H1 (cell line): ENCODE measurements around the gene CCNA2. TPM values are rescaled to one million over a fixed set of nuclear protein-coding genes. Genes with fewer than 3 reads are reported as not detected.

Experiments used
- CTCF ChIA-PET: fragments of 300-600 bp; sonication (Branson Sonifier 250); formaldehyde crosslinking; loops from one replicate; lab custom pipeline; 2021; ENCODE audit not compliant: partially characterized antibody; lab: Charles Lee
- POLR2A ChIA-PET: fragments of 300-600 bp; sonication (Branson Sonifier 250); formaldehyde crosslinking; loops from one replicate; lab custom pipeline; 2021; ENCODE audit warnings: inconsistent platforms; ENCODE audit not compliant: partially characterized antibody; lab: Charles Lee
- DNase-seq, 2 experiments: peaks; one replicate each; pipeline versions ENCODE4 v3.0.0 to v3.0.0-alpha.2; 2010 to 2022; ENCODE audit warnings: low spot score in 2 of 2, low read depth in 1 of 2, mixed read lengths in 1 of 2
- FAIRE-seq: peaks from 2 replicates; lab custom pipeline; 2011; peaks lifted over from hg19 to GRCh38; lab: Jason Lieb, UNC
- H2AFZ ChIP-seq: 2 replicates; pipeline ENCODE4 v1.8.1; 2012; ENCODE audit warnings: low read length, inconsistent platforms
- H2AK5ac ChIP-seq: 2 replicates; pipeline ENCODE4 v1.6.1; 2013; ENCODE audit warnings: low read depth, low read length
- H2BK120ac ChIP-seq: replicated peaks from 2 replicates; pipeline ENCODE3; 2013; ENCODE audit warnings: low read depth, low read length, inconsistent platforms
- H2BK12ac ChIP-seq: 2 replicates; pipeline ENCODE4 v1.6.1; 2013; ENCODE audit warnings: low read depth, low read length
- H2BK15ac ChIP-seq: 2 replicates; pipeline ENCODE4 v1.6.1; 2013; ENCODE audit warnings: low read length
- H2BK20ac ChIP-seq: 2 replicates; pipeline ENCODE4 v1.6.1; 2013; ENCODE audit warnings: low read length
- H2BK5ac ChIP-seq: 2 replicates; pipeline ENCODE4 v1.6.1; 2013; ENCODE audit warnings: low read depth, low read length
- H3K14ac ChIP-seq: 2 replicates; pipeline ENCODE4 v1.6.1; 2013; ENCODE audit warnings: inconsistent platforms; ENCODE audit not compliant: insufficient read length
- H3K18ac ChIP-seq: 2 replicates; pipeline ENCODE4 v1.6.1; 2013; ENCODE audit warnings: low read length; ENCODE audit errors: extremely low read depth
- H3K23ac ChIP-seq: 2 replicates; pipeline ENCODE4 v1.6.1; 2013; ENCODE audit warnings: inconsistent platforms; ENCODE audit not compliant: insufficient read length
- H3K23me2 ChIP-seq: 2 replicates; pipeline ENCODE4 v1.6.1; 2013; ENCODE audit warnings: low read depth, low read length
- H3K27ac ChIP-seq: 2 replicates; pipeline ENCODE4 v1.6.1; 2011; ENCODE audit warnings: low read depth, low read length, inconsistent platforms
- H3K27me3 ChIP-seq, 4 experiments: replicated peaks in 1 of 4; 1 replicate in 1 of 4; 2 replicates in 3 of 4; pipeline versions ENCODE4 v1.6.1 to v1.8.1; 2011 to 2013; ENCODE audit warnings: low read length in 3 of 4, mild to moderate bottlenecking in 3 of 4, inconsistent platforms in 2 of 4, mixed read lengths in 2 of 4, moderate library complexity in 1 of 4; ENCODE audit not compliant: control insufficient read depth in 3 of 4, insufficient read depth in 3 of 4; ENCODE audit errors: extremely low read depth in 1 of 4
- H3K36me3 ChIP-seq, 4 experiments: 2 replicates each; pipeline versions ENCODE4 v1.6.1 to v1.8.1; 2011 to 2013; ENCODE audit warnings: mild to moderate bottlenecking in 4 of 4, low read length in 3 of 4, moderate library complexity in 2 of 4, control low read depth in 1 of 4, inconsistent platforms in 1 of 4; ENCODE audit not compliant: insufficient read depth in 4 of 4, control insufficient read depth in 2 of 4
- H3K4ac ChIP-seq: replicated peaks from 2 replicates; pipeline ENCODE3; 2013; ENCODE audit warnings: low read length, low read depth, mixed read lengths, inconsistent platforms; ENCODE audit not compliant: insufficient read length
- H3K4me1 ChIP-seq, 4 experiments: replicated peaks in 1 of 4; 1 replicate in 1 of 4; 2 replicates in 3 of 4; pipeline versions ENCODE4 v1.6.1 to v1.8.1; 2011 to 2013; ENCODE audit warnings: low read length in 3 of 4, inconsistent platforms in 2 of 4, mixed read lengths in 1 of 4; ENCODE audit not compliant: insufficient read depth in 4 of 4, control insufficient read depth in 3 of 4
- H3K4me2 ChIP-seq, 2 experiments: 2 replicates each; pipeline versions ENCODE4 v1.6.1 to v1.8.1; 2011 to 2013; ENCODE audit warnings: low read depth in 2 of 2, low read length in 2 of 2, control low read depth in 1 of 2, inconsistent platforms in 1 of 2, mild to moderate bottlenecking in 1 of 2; ENCODE audit not compliant: insufficient read depth in 1 of 2
- H3K4me3 ChIP-seq, 4 experiments: fragments of 200-600, 300-600 bp in 1 of 4; sonication (generic), shearing (Covaris generic), sonication (Bioruptor Twin) in 1 of 4; 2 replicates each; pipeline versions ENCODE4 v1.5.1 to v1.8.1; 2011 to 2016; ENCODE audit warnings: low read length in 4 of 4, low read depth in 3 of 4, control low read depth in 2 of 4, inconsistent platforms in 2 of 4, mild to moderate bottlenecking in 2 of 4, mixed read lengths in 1 of 4, moderate library complexity in 1 of 4; ENCODE audit not compliant: insufficient read depth in 2 of 4; ENCODE audit errors: extremely low read depth in 1 of 4
- H3K56ac ChIP-seq: replicated peaks from 2 replicates; pipeline ENCODE3; 2013; ENCODE audit warnings: low read depth, mild to moderate bottlenecking, mixed read lengths, low read length, inconsistent platforms; ENCODE audit not compliant: insufficient read length
- H3K79me1 ChIP-seq: 2 replicates; pipeline ENCODE4 v1.6.1; 2013; ENCODE audit warnings: low read depth, low read length, control low read depth
- H3K79me2 ChIP-seq, 2 experiments: 2 replicates each; pipeline versions ENCODE4 v1.6.1 to v1.8.1; 2012 to 2013; ENCODE audit warnings: low read length in 2 of 2, mild to moderate bottlenecking in 2 of 2, inconsistent platforms in 1 of 2; ENCODE audit not compliant: insufficient read depth in 2 of 2, control insufficient read depth in 1 of 2
- H3K9ac ChIP-seq, 4 experiments: replicated peaks in 1 of 4; 1 replicate in 1 of 4; 2 replicates in 3 of 4; pipeline versions ENCODE4 v1.6.1 to v1.8.1; 2011 to 2013; ENCODE audit warnings: low read depth in 3 of 4, low read length in 3 of 4, control low read depth in 2 of 4, mild to moderate bottlenecking in 2 of 4, moderate library complexity in 2 of 4, inconsistent platforms in 1 of 4; ENCODE audit errors: extremely low read depth in 1 of 4
- H3K9me3 ChIP-seq, 2 experiments: 2 replicates each; pipeline versions ENCODE4 v1.6.1 to v1.8.1; 2012 to 2013; ENCODE audit warnings: mild to moderate bottlenecking in 2 of 2, moderate library complexity in 2 of 2, control low read depth in 1 of 2, inconsistent platforms in 1 of 2, low read depth in 1 of 2, low read length in 1 of 2, mixed read lengths in 1 of 2; ENCODE audit not compliant: insufficient read depth in 2 of 2
- H4K20me1 ChIP-seq, 2 experiments: replicated peaks in 1 of 2; 2 replicates each; pipeline versions ENCODE3 to v1.8.1; 2011 to 2013; ENCODE audit warnings: inconsistent platforms in 2 of 2, low read length in 2 of 2, mild to moderate bottlenecking in 1 of 2; ENCODE audit not compliant: insufficient read depth in 2 of 2, control insufficient read depth in 1 of 2
- H4K5ac ChIP-seq: 2 replicates; pipeline ENCODE4 v1.6.1; 2013; ENCODE audit warnings: low read length, low read depth, mixed read lengths, inconsistent platforms; ENCODE audit not compliant: insufficient read length
- H4K8ac ChIP-seq: 2 replicates; pipeline ENCODE4 v1.8.0; 2013; ENCODE audit warnings: mild to moderate bottlenecking, moderate library complexity, low read length, inconsistent platforms; ENCODE audit not compliant: insufficient read depth; ENCODE audit errors: extremely low read depth
- H4K91ac ChIP-seq: replicated peaks from 2 replicates; pipeline ENCODE3; 2013; ENCODE audit warnings: low read length, mixed read lengths, inconsistent platforms; ENCODE audit not compliant: insufficient read length
- ATF3 ChIP-seq: IDR thresholded peaks from 2 replicates; pipeline ENCODE4 v1.6.1; 2011; ENCODE audit warnings: low read depth, mild to moderate bottlenecking, low read length; ENCODE audit not compliant: insufficient read depth
- EP300 ChIP-seq, 2 experiments: IDR thresholded peaks; 1 replicate in 1 of 2; 2 replicates in 1 of 2; pipeline ENCODE4 v1.6.1; 2011 to 2012; ENCODE audit warnings: low read depth in 2 of 2, low read length in 2 of 2, mild to moderate bottlenecking in 2 of 2, borderline replicate concordance in 1 of 2, inconsistent platforms in 1 of 2, moderate library complexity in 1 of 2
- HDAC2 ChIP-seq, 2 experiments: fragments of 300-600 bp in 1 of 2; sonication (generic) in 1 of 2; IDR thresholded peaks; 2 replicates each; pipeline ENCODE4 v1.6.1; 2011 to 2012; ENCODE audit warnings: low read depth in 2 of 2, low read length in 2 of 2, mild to moderate bottlenecking in 2 of 2, moderate library complexity in 2 of 2, borderline replicate concordance in 1 of 2, inconsistent platforms in 1 of 2
- KDM4A ChIP-seq: IDR thresholded peaks from one replicate; pipeline ENCODE4 v1.7.1; 2012; ENCODE audit warnings: low read depth, mild to moderate bottlenecking, moderate library complexity, low read length, inconsistent platforms; ENCODE audit not compliant: severe bottlenecking
- POU5F1 ChIP-seq: IDR thresholded peaks from 2 replicates; pipeline ENCODE4 v1.6.1; 2011; ENCODE audit warnings: low read depth, mild to moderate bottlenecking, low read length, moderate library complexity
- RAD21 ChIP-seq, 2 experiments: IDR thresholded peaks in 1 of 2; conservative IDR thresholded peaks in 1 of 2; 2 replicates each; pipeline ENCODE4 v1.6.1; 2011; ENCODE audit warnings: low read depth in 2 of 2, low read length in 2 of 2, improper control_type of control experiment in 1 of 2, inconsistent platforms in 1 of 2, mild to moderate bottlenecking in 1 of 2, moderate library complexity in 1 of 2
- RFX5 ChIP-seq: IDR thresholded peaks from 2 replicates; pipeline ENCODE4 v1.6.1; 2011; ENCODE audit warnings: low read depth, low read length, improper control_type of control experiment, borderline replicate concordance
- RNF2 ChIP-seq: fragments of 200-900, 300-1000 bp; sonication (generic); IDR thresholded peaks from 2 replicates; pipeline ENCODE4 v1.7.1; 2016; ENCODE audit warnings: borderline replicate concordance, low read depth, mild to moderate bottlenecking, antibody characterized with exemption, low read length; ENCODE audit not compliant: poor library complexity, severe bottlenecking; ENCODE audit errors: missing control alignments
- USF2 ChIP-seq: IDR thresholded peaks from 2 replicates; pipeline ENCODE4 v1.6.1; 2011; ENCODE audit warnings: low read length, improper control_type of control experiment
- WGBS, 2 experiments: shearing (Covaris generic) in 1 of 2; methylation state at CpG; one replicate each; pipeline versions ENCODE4 v1.1.6 to v1.1.7; 2013 to 2015; ENCODE audit warnings: low lambda C conversion rate in 2 of 2, mixed read lengths in 2 of 2, inconsistent platforms in 1 of 2, low coverage in 1 of 2, missing lambda C conversion rate in 1 of 2; ENCODE audit not compliant: insufficient replicate concordance in 2 of 2, insufficient coverage in 1 of 2, insufficient read length in 1 of 2; ENCODE audit errors: extremely low coverage in 1 of 2, missing lambda C conversion rate in 1 of 2; 5-methylcytosine and 5-hydroxymethylcytosine counted together
- polyA plus RNA-seq, 7 experiments: library from polyadenylated mRNA; depleted of rRNA in 3 of 7; stranded (reverse) in 5 of 7; unstranded in 2 of 7; fragments of >200 nt in 5 of 7; fragments of 200-250 nt in 2 of 7; gene quantifications; 1 replicate in 5 of 7; 2 replicates in 1 of 7; 4 replicates in 1 of 7; pipeline versions ENCODE4 v1.2.1 to v1.2.3, GENCODE V29; 2011 to 2013; ENCODE audit warnings: missing spikeins in 2 of 7, mixed read lengths in 2 of 7
- total RNA-seq: library from RNA; stranded (reverse); fragmentation: NEBNext Ultra II Directional; extraction: Animal tissue kit (Norgen Biotek cat#: 25700); gene quantifications from 2 replicates; pipeline ENCODE4 v1.2.1, GENCODE V29; 2021

CCNA2 gene
- total and polyA plus RNA-seq, 2 of the 8 experiments (the other 6 are each of a cell fraction or from before 2014, with no cell fraction given), result 42.1 to 98.6 TPM

DNA sequence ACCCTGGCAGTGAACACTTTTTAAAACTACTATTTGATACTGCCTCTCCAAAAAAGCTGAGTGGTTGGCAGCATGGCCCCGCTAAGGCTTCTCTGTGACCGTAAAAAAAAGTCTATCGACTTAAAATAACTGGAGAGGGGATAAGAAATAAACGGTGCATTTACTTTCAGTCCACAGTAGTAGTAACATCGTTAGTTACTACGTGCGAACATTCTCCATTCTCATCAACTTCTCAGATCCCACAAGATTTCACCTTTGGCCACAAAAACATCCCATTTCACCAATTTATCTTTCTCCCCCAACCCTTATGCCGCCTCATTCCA, 23.1 kb downstream of the CCNA2 start:
- 0 out of 2 replicates have a peak overlapping the region, but pooled peaks have one; percentile 4 for H2AFZ ChIP-seq
- no peak for TF ChIP-seq RFX5
- no peak for TF ChIP-seq RAD21 (IDR thresholded peaks at IDR 0.05 in 1 of 2, conservative IDR thresholded peaks at IDR 0.05 in 1 of 2; ENCODE audit: low read depth in 2 of 2, low read length in 2 of 2)
- TF ChIP-seq KDM4A, result no peak
- no peak for TF ChIP-seq ATF3
- no peak for TF ChIP-seq USF2
- TF ChIP-seq RNF2, result no peak
- no peak for TF ChIP-seq POU5F1
- TF ChIP-seq HDAC2 (IDR thresholded peaks at IDR 0.05; ENCODE audit: borderline replicate concordance in 1 of 2, low read depth in 2 of 2, low read length in 2 of 2), result no peak
- no peak for TF ChIP-seq EP300 (IDR thresholded peaks at IDR 0.05; ENCODE audit: borderline replicate concordance in 1 of 2, low read depth in 2 of 2, low read length in 2 of 2)

More for the DNA sequence above, 23.1 kb downstream of the CCNA2 start:
- Histone ChIP-seq H3K9ac (peak overlapping the region; percentile 74 to 98 (median 96)), H2BK20ac (no peak overlapping the region), H3K4me2 (peak overlapping the region; percentile 72 to 82), H4K91ac (peak overlapping the region; percentile 31), H2BK15ac (no peak overlapping the region), H3K27me3 (no peaks in the 10 kb centered on the region), H3K9me3 (no peaks in the 10 kb centered on the region), H3K18ac (peak overlapping the region; percentile 93), H3K14ac (no peak overlapping the region), H3K4ac (peak overlapping the region; percentile 40), H3K27ac (peak overlapping the region; percentile 96), H2BK5ac (peak overlapping the region; percentile 72), H2BK120ac (no peak overlapping the region), H3K4me3 (peak overlapping the region; percentile 73 to 98 (median 94)), H2AK5ac (0 out of 2 replicates have a peak overlapping the region, but pooled peaks have one; percentile 61), H2BK12ac (no peak overlapping the region; the same call in 1 of the 2 replicates), H3K56ac (peak overlapping the region; percentile 21), H3K23ac (no peak overlapping the region), H3K4me1 (peaks cover 5 to 11% (median 6%) of the 10 kb centered on the region in 4 experiments; a peak in 6 of 7 replicates), H4K20me1 (no peaks in the 10 kb centered on the region), H4K8ac (no peak overlapping the region), H3K36me3 (peaks cover 14 to 32% (median 23%) of the 10 kb centered on the region in 4 experiments), H4K5ac (peak overlapping the region; percentile 77), H3K79me1 (no peaks in the 10 kb centered on the region), H3K23me2 (peaks cover 3% of the 10 kb centered on the region), H3K79me2 (peaks cover 3 to 21% of the 10 kb centered on the region in 2 experiments; a peak in 2 of 4 replicates)
- 76% methylated on average over 8 of the region's 8 CpGs; no CpG with 5 or more reads in 1 of the 2 experiments for WGBS, 2 experiments
- CTCF ChIA-PET, result no interaction called here
- FAIRE-seq, result no peak
- DNase-seq, result no peak
- POLR2A ChIA-PET, result interaction anchor here (0.8 to 14.8 kb wide), 13 partner anchors 8 to 105 kb away, joined by 3 to 246 read pairs (median 5); partner anchors contain the start of genes CCNA2 and SMIM43
